HCT116 (cell line): ENCODE data around the gene ARID5B. TPM values are rescaled to one million over a fixed set of nuclear protein-coding genes. Genes with fewer than 3 reads are reported as not detected.

Experiments used
- ATAC-seq: fragments of 200-7000 bp; cut with Tn5 transposase; 2 replicates; pipeline ENCODE4 v1.9.1; 2020; ENCODE audit warnings: mild to moderate bottlenecking, moderate library complexity
- BruUV-seq: library from RNA; stranded (reverse); fragments of 400-500 nt; replicated peaks from 2 replicates; lab custom pipeline; 2021; lab: Mats Ljungman, UMichigan
- CTCF ChIA-PET: fragments of 300-600 bp; sonication (Branson Sonifier 250); formaldehyde crosslinking; loops from one replicate; lab custom pipeline; 2021; ENCODE audit warnings: antibody characterized with exemption; lab: Charles Lee
- POLR2A ChIA-PET: fragments of 300-600, 350-600 bp; sonication (Branson Sonifier 250); formaldehyde crosslinking; loops from one replicate; lab custom pipeline; 2021; ENCODE audit warnings: antibody characterized with exemption; lab: Charles Lee
- RAD21 ChIA-PET, 2 experiments: fragments of 300-600 bp; sonication (Branson Sonifier 250); formaldehyde crosslinking; loops; one replicate each; lab custom pipeline; 2023; ENCODE audit warnings: low total read pairs in 2 of 2; ENCODE audit not compliant: uncharacterized antibody in 2 of 2, unreplicated experiment in 2 of 2, low non-redundant PET in 1 of 2; lab: Charles Lee
- DNase-seq: peaks from one replicate; pipeline ENCODE4 v3.0.0-alpha.2; 2010; ENCODE audit warnings: low read depth, low spot score
- H2AFZ ChIP-seq: fragments of 200-600 bp; shearing (Covaris generic), sonication (generic); 2 replicates; pipeline ENCODE4 v1.6.1; 2017; ENCODE audit warnings: low read depth, mixed run types, mixed read lengths, antibody characterized with exemption, low read length; ENCODE audit not compliant: poor library complexity, severe bottlenecking
- H3K27ac ChIP-seq: 2 replicates; pipeline ENCODE4 v1.5.1; 2012; ENCODE audit warnings: low read depth, low read length
- H3K27me3 ChIP-seq: fragments of 200-600 bp; sonication (generic); 2 replicates; pipeline ENCODE4 v1.6.1; 2016; ENCODE audit warnings: mixed run types, low read length, mixed read lengths; ENCODE audit not compliant: insufficient read depth
- H3K36me3 ChIP-seq, 2 experiments: fragments of 200-500 bp in 1 of 2; fragments of 200-600 bp in 1 of 2; sonication (Bioruptor generic) in 1 of 2; sonication (generic) in 1 of 2; 2 replicates each; pipeline versions ENCODE4 v1.5.1 to v1.6.1; 2014 to 2016; ENCODE audit warnings: low read length in 2 of 2, inconsistent platforms in 1 of 2, mixed read lengths in 1 of 2, mixed run types in 1 of 2; ENCODE audit not compliant: insufficient read depth in 2 of 2, control insufficient read depth in 1 of 2
- H3K4me1 ChIP-seq, 2 experiments: fragments of 200-600 bp in 1 of 2; sonication (generic) in 1 of 2; 2 replicates each; pipeline versions ENCODE4 v1.5.1 to v1.6.1; 2012 to 2017; ENCODE audit warnings: low read length in 2 of 2, inconsistent platforms in 1 of 2, mild to moderate bottlenecking in 1 of 2, mixed read lengths in 1 of 2, mixed run types in 1 of 2, moderate library complexity in 1 of 2; ENCODE audit not compliant: insufficient read depth in 2 of 2, control insufficient read depth in 1 of 2
- H3K4me2 ChIP-seq: fragments of 200-600 bp; sonication (generic); 2 replicates; pipeline ENCODE4 v1.6.1; 2017; ENCODE audit warnings: mixed run types, low read length, mixed read lengths
- H3K4me3 ChIP-seq, 2 experiments: fragments of 200-600 bp in 1 of 2; sonication (generic) in 1 of 2; replicated peaks in 1 of 2; 2 replicates each; pipeline ENCODE4 v1.5.1; 2011 to 2016; ENCODE audit warnings: low read length in 2 of 2, control low read depth in 1 of 2, low read depth in 1 of 2, mild to moderate bottlenecking in 1 of 2, mixed read lengths in 1 of 2, mixed run types in 1 of 2
- H3K79me2 ChIP-seq: fragments of 200-600 bp; sonication (generic); 2 replicates; pipeline ENCODE4 v1.6.1; 2017; ENCODE audit warnings: mild to moderate bottlenecking, mixed run types, low read length, moderate library complexity, mixed read lengths; ENCODE audit not compliant: insufficient read depth
- H3K9ac ChIP-seq: fragments of 200-600 bp; sonication (generic); 2 replicates; pipeline ENCODE4 v1.6.1; 2016; ENCODE audit warnings: low read length, mixed read lengths
- H3K9me2 ChIP-seq: fragments of 200-600 bp; sonication (generic), shearing (Covaris generic); 2 replicates; pipeline ENCODE4 v1.6.1; 2017; ENCODE audit warnings: mixed run types, mild to moderate bottlenecking, moderate library complexity; ENCODE audit not compliant: insufficient read depth
- H3K9me3 ChIP-seq, 2 experiments: fragments of 200-500 bp in 1 of 2; fragments of 200-600 bp in 1 of 2; sonication (Bioruptor generic) in 1 of 2; sonication (generic) in 1 of 2; 2 replicates each; pipeline ENCODE4 v1.6.1; 2014 to 2017; ENCODE audit warnings: low read length in 2 of 2, mixed read lengths in 2 of 2, inconsistent platforms in 1 of 2, low read depth in 1 of 2, mild to moderate bottlenecking in 1 of 2, mixed run types in 1 of 2, moderate library complexity in 1 of 2; ENCODE audit not compliant: control insufficient read depth in 1 of 2, insufficient read depth in 1 of 2
- H4K20me1 ChIP-seq: fragments of 200-600 bp; sonication (generic), shearing (Covaris generic); 2 replicates; pipeline ENCODE4 v1.6.1; 2017; ENCODE audit warnings: mixed run types, mild to moderate bottlenecking, moderate library complexity; ENCODE audit not compliant: insufficient read depth
- ATF3 ChIP-seq: IDR thresholded peaks from 2 replicates; pipeline ENCODE4 v1.6.1; 2012
- CBX3 ChIP-seq: IDR thresholded peaks from 2 replicates; pipeline ENCODE4 v1.6.1; 2012; ENCODE audit warnings: low read depth
- ELF1 ChIP-seq: IDR thresholded peaks from 2 replicates; pipeline ENCODE4 v1.6.1; 2012; ENCODE audit warnings: low read depth, borderline replicate concordance
- EZH2 ChIP-seq: fragments of 200-600 bp; sonication (generic); IDR thresholded peaks from 2 replicates; pipeline ENCODE4 v1.6.1; 2017; ENCODE audit warnings: antibody characterized with exemption, mixed run types
- EZH2phosphoT487 ChIP-seq: fragments of 200-600 bp; IDR thresholded peaks from 2 replicates; pipeline ENCODE4 v1.6.1; 2018; ENCODE audit warnings: antibody characterized with exemption, borderline replicate concordance
- FOSL1 ChIP-seq: IDR thresholded peaks from 2 replicates; pipeline ENCODE4 v1.6.1; 2012; ENCODE audit warnings: low read depth
- POLR2A ChIP-seq: IDR thresholded peaks from 2 replicates; pipeline ENCODE4 v1.7.0; 2011; ENCODE audit warnings: borderline replicate concordance; ENCODE audit not compliant: insufficient read depth, insufficient read length; ENCODE audit errors: extremely low read depth
- REST ChIP-seq: IDR thresholded peaks from 2 replicates; pipeline ENCODE4 v1.6.1; 2012; ENCODE audit warnings: low read depth
- TCF7L2 ChIP-seq: IDR thresholded peaks from 2 replicates; pipeline ENCODE4 v1.7.0; 2011; ENCODE audit warnings: borderline replicate concordance, inconsistent platforms; ENCODE audit not compliant: insufficient read depth, insufficient read length; ENCODE audit errors: extremely low read depth
- ZFX ChIP-seq: fragments of 450-650 bp; IDR thresholded peaks from 2 replicates; pipeline ENCODE4 v1.6.1; 2017
- intact Hi-C: fragments of 100-400 bp; cut with micrococcal nuclease; formaldehyde crosslinking; loops from 2 replicates; pipeline ENCODE4 v1.10.0; 2022
- total RNA-seq: library from RNA; stranded (reverse); gene quantifications from one replicate; pipeline ENCODE4 v1.2.1, GENCODE V29; 2021; ENCODE audit not compliant: unreplicated experiment

Gene ARID5B
- total RNA-seq, 1 experiment from 2014 or later, result 4.7 TPM

GRCh38 chr10:62040881-62041280 is 139.4 kb downstream of the ARID5B start:
- Histone ChIP-seq H3K4me3 (no peak overlapping the region), H3K27ac (no peak overlapping the region), H3K4me2 (no peak overlapping the region), H3K9ac (no peak overlapping the region), H3K9me3 (no peaks in the 10 kb centered on the region), H3K9me2 (no peaks in the 10 kb centered on the region), H3K36me3 (no peaks in the 10 kb centered on the region), H3K79me2 (no peaks in the 10 kb centered on the region), H3K27me3 (no peaks in the 10 kb centered on the region), H3K4me1 (peaks cover 2 to 11% of the 10 kb centered on the region in 2 experiments; a peak in 2 of 4 replicates), H2AFZ (no peak overlapping the region), H4K20me1 (no peaks in the 10 kb centered on the region)
- TF ChIP-seq POLR2A, result no peak
- TF ChIP-seq CBX3, result no peak
- no peak for TF ChIP-seq ZFX
- TF ChIP-seq ELF1, result no peak
- TF ChIP-seq EZH2, result no peak
- no peak for TF ChIP-seq ATF3
- no peak for TF ChIP-seq REST
- TF ChIP-seq FOSL1, result no peak
- no peak for TF ChIP-seq TCF7L2
- TF ChIP-seq EZH2phosphoT487, result no peak
- intact Hi-C loops, result no loop called here
- no peak for ATAC-seq
- ChIA-PET RAD21 (no interaction called here), POLR2A (no interaction called here), CTCF (interaction anchor here (4.3 kb wide), 1 partner anchor 203 kb away, joined by 78 read pairs; no protein-coding TSS in a partner anchor)
- BruUV-seq, result no TSS peak
- DNase-seq, result no peak
